Progenitor cell of endocrine pancreas (in vitro differentiated cells): Measurements from ENCODE around the gene LILRB5. TPM values are rescaled to one million over a fixed set of nuclear protein-coding genes. Genes with fewer than 3 reads are reported as not detected.

Experiments
- DNase-seq: peaks from one replicate; pipeline ENCODE4 v3.0.0; 2021; ENCODE audit warnings: low spot score; ENCODE audit not compliant: unreplicated experiment
- H3K27ac Mint-ChIP-seq: 2 replicates; pipeline ENCODE4 v1.8.0; 2021; ENCODE audit warnings: mild to moderate bottlenecking, moderate library complexity, mixed read lengths
- H3K27me3 Mint-ChIP-seq: 2 replicates; pipeline ENCODE4 v1.8.0; 2021; ENCODE audit warnings: mixed read lengths
- H3K36me3 Mint-ChIP-seq: 2 replicates; pipeline ENCODE4 v1.8.0; 2022; ENCODE audit warnings: mixed read lengths; ENCODE audit not compliant: insufficient read depth
- H3K4me1 Mint-ChIP-seq: 2 replicates; pipeline ENCODE4 v1.8.0; 2021; ENCODE audit warnings: low read depth, mixed read lengths
- H3K4me3 Mint-ChIP-seq: 2 replicates; pipeline ENCODE4 v1.8.0; 2021; ENCODE audit warnings: low read depth, mild to moderate bottlenecking, moderate library complexity, mixed read lengths
- H3K9me3 Mint-ChIP-seq: 2 replicates; pipeline ENCODE4 v1.8.0; 2021; ENCODE audit warnings: low read depth, mixed read lengths
- CTCF ChIP-seq: fragments of 200-600 bp; sonication (generic); IDR thresholded peaks from one replicate; pipeline ENCODE4 v1.5.0; 2021; ENCODE audit warnings: antibody characterized with exemption, mild to moderate bottlenecking; ENCODE audit not compliant: unreplicated experiment
- long read RNA-seq: library from polyadenylated mRNA; unstranded; transcript quantifications from one replicate; pipeline ENCODE4 v2.0.0, GENCODE V29; 2020
- total RNA-seq: library from RNA; stranded (reverse); gene quantifications from 2 replicates; pipeline ENCODE4 v1.2.1, GENCODE V29; 2021

The LILRB5 gene
- not detected in 2 replicates for total RNA-seq
- long read RNA-seq, result 0 reads

GRCh38 chr19:54257116-54257480 is at the start of gene LILRB5:
TSS of gene LILRB5 (minus strand) at chr19:54257273. CDS start at chr19:54257193, 80 bp downstream.
- Mint-ChIP-seq H3K4me3 (no peak within 1 kb of the TSS), H3K27me3 (peaks cover 35% of the 10 kb centered on the region), H3K9me3 (no peaks in the 10 kb centered on the region), H3K36me3 (no peaks in the 10 kb centered on the region), H3K4me1 (no peaks in the 10 kb centered on the region), H3K27ac (no peak within 1 kb of the TSS)
- DNase-seq, result no peak
- TF ChIP-seq CTCF, result no peak

GRCh38 chr19:54305141-54305540 is 48.1 kb upstream of the LILRB5 start:
- Mint-ChIP-seq H3K4me1 (no peaks in the 10 kb centered on the region), H3K36me3 (no peaks in the 10 kb centered on the region), H3K27ac (no peak overlapping the region), H3K27me3 (peaks cover 22% of the 10 kb centered on the region), H3K4me3 (no peak overlapping the region), H3K9me3 (no peaks in the 10 kb centered on the region)
- DNase-seq, result no peak
- TF ChIP-seq CTCF, result no peak

- Mint-ChIP-seq H3K4me3 (no peak overlapping the region), H3K9me3 (no peaks in the 10 kb centered on the region), H3K27ac (no peak overlapping the region), H3K27me3 (peaks cover 34% of the 10 kb centered on the region), H3K4me1 (no peaks in the 10 kb centered on the region), H3K36me3 (no peaks in the 10 kb centered on the region)
- DNase-seq, result no peak
- no peak for TF ChIP-seq CTCF
Observed at GRCh38 chr19:54302257-54302656, 45.2 kb upstream of the LILRB5 start.

- H3K4me3 Mint-ChIP-seq, result no peak overlapping the region
- DNase-seq, result no peak
- no peaks in the 10 kb centered on the region for H3K4me1 Mint-ChIP-seq
- H3K9me3 Mint-ChIP-seq, result no peaks in the 10 kb centered on the region
- H3K27me3 Mint-ChIP-seq, result peaks cover 34% of the 10 kb centered on the region
- no peaks in the 10 kb centered on the region for H3K36me3 Mint-ChIP-seq
- TF ChIP-seq CTCF, result no peak
- H3K27ac Mint-ChIP-seq, result no peak overlapping the region
Observed at GRCh38 chr19:54299515-54299914, 42.4 kb upstream of the LILRB5 start.

DNA sequence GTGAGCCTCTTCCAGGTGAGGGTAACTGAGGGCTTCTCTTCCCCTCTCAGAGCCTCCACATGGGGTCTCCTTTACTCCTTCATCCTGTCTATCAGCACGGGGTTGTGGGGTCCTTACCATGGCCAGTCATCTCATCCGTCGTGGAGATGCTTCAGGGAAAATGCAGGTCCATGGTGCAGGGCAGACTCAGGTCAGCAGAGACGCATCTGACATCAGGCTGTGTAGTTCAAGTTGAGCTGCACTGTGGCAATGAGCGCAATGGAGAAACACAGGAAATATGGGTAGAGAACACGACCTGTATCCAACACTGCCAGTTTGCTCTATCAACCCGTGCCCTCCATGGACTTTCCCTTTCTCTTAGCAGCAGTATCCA is 42.0 kb upstream of the LILRB5 start:
- Mint-ChIP-seq H3K9me3 (no peaks in the 10 kb centered on the region), H3K4me1 (no peaks in the 10 kb centered on the region), H3K36me3 (no peaks in the 10 kb centered on the region), H3K27ac (no peak overlapping the region), H3K27me3 (peaks cover 38% of the 10 kb centered on the region), H3K4me3 (no peak overlapping the region)
- no peak for TF ChIP-seq CTCF
- DNase-seq, result no peak
